ENCODE results near the gene SLC51B.
"Not testable (repeated sequence)": the region's sequence is repeated elsewhere in the genome, so short reads cannot be mapped to it uniquely, and the experiment has no call there.

SLC51B gene

GRCh38 chr15:65042776-65043327, 2.3 kb upstream of the SLC51B start:
- DNase-seq = no peak

GRCh38 chr15:65044218-65044617, 969 bp upstream of the SLC51B start:
- DNase-seq = not testable (repeated sequence)

- DNase-seq = no peak
These were observed 3.1 kb downstream of the SLC51B start for GRCh38 chr15:65048241-65048640.

GRCh38 chr15:65049418-65049840, 4.2 kb downstream of the SLC51B start:
- peak; percentile 99 for DNase-seq

- no peak for DNase-seq
These were observed 5.1 kb downstream of the SLC51B start for GRCh38 chr15:65050270-65050669.

GRCh38 chr15:65051266-65051665, 6.1 kb downstream of the SLC51B start:
- no peak for DNase-seq

- DNase-seq = no peak
These were observed 7.8 kb downstream of the SLC51B start for GRCh38 chr15:65052956-65053355.

- peak; percentile 88 for DNase-seq
These were observed 9.4 kb downstream of the SLC51B start for GRCh38 chr15:65054333-65055200.

- no peak for DNase-seq
These were observed 10.1 kb downstream of the SLC51B start for GRCh38 chr15:65055201-65055870.

GRCh38 chr15:65056106-65056505, 10.9 kb downstream of the SLC51B start:
- no peak for DNase-seq

GRCh38 chr15:65056868-65057548, 11.8 kb downstream of the SLC51B start:
- no peak for DNase-seq

- DNase-seq = no peak
These were observed 12.4 kb downstream of the SLC51B start for GRCh38 chr15:65057549-65057940.

GRCh38 chr15:65058394-65059368, 13.5 kb downstream of the SLC51B start:
- no peak for DNase-seq

- DNase-seq = no peak
These were observed 14.2 kb downstream of the SLC51B start for GRCh38 chr15:65059369-65059750.

GRCh38 chr15:65059931-65060596, 14.9 kb downstream of the SLC51B start:
- DNase-seq = no peak

GRCh38 chr15:65060641-65061397, 15.6 kb downstream of the SLC51B start:
- no peak for DNase-seq

- no peak for DNase-seq
These were observed 16.9 kb downstream of the SLC51B start for GRCh38 chr15:65062061-65062460.

- no peak for DNase-seq
These were observed 17.5 kb downstream of the SLC51B start for GRCh38 chr15:65062726-65063125.

- DNase-seq = no peak
These were observed 20.9 kb downstream of the SLC51B start for GRCh38 chr15:65066001-65066634.

- DNase-seq = peak; percentile 23
These were observed 21.6 kb downstream of the SLC51B start for GRCh38 chr15:65066635-65067316.

Measured in NCI-H82 (cell line).